Activated T-helper 1 cell treated with anti-CD3 and anti-CD28 coated beads, Interleukin-2, amount 50 U/mL, for 16 hours (primary cell): ENCODE measurements around the gene TRERF1.
"Not testable (repeated sequence)": the region's sequence is repeated elsewhere in the genome, so short reads cannot be mapped to it uniquely, and the experiment has no call there.

Source experiments
- DNase-seq, 2 donors: peaks; one replicate each; pipeline ENCODE4 v3.0.0-alpha.2; 2020; ENCODE audit warnings: low read depth in 1 of 2, low spot score in 1 of 2

The TRERF1 gene

DNA sequence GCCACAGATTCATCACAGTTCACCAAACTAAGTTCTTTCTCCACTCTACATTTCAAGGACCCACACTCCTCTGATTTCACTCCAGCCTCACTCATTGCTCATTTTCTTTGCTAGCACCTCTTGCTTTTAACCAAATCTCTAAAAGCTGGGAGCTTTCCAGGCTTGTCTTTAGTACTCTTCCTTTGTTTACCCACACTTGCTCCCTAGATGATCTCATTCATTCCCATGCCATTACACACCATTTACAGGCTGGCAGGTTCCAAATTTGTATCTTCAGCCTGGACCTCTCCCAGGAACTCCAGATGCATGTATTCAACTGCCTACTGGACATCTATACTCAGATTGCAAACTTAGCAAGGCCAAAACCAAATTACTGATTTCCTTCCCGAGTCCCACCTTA, 251.7 kb downstream of the TRERF1 start:
- no peak for DNase-seq

DNA sequence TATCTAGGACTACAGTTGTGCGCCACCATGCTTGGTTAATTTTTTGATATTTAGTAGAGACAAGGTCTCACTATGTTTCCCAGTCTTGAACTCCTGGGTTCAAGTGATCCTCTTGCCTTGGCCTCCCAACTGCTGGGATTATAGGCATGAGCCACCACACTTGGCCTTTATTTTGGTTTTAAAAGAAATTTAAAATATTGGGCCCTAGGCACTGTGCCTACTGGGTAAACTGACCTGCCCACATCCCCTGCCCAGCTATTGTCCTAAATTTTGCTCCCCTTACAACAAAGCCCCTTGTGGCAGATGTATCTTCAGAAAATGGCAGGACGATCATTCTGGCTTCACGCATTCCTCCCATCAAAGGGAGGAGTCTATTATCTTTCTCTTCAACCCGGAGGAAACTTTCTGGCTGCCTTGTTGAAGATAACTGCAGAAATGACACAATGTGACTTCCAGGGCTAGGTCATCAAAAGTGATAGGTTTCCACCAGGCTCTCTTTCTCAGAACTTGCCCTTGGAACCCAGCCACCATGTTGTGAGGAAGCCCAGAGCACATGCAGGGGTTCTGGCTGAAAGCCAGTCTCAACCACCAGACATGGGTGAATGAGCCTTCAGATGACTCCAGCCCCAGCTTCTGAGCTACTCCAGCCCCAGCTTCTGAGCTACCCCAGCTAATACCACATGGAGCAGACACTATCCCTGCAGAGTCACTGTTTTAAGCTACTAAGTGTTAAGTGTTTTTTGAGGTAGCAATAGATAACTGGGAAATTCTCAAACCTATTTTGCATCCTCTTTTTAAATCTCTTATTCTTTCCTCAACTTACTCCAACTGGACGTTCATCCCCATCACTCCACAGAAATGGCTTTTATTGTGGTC, 252.4 kb downstream of the TRERF1 start:
- DNase-seq: no peak

DNA sequence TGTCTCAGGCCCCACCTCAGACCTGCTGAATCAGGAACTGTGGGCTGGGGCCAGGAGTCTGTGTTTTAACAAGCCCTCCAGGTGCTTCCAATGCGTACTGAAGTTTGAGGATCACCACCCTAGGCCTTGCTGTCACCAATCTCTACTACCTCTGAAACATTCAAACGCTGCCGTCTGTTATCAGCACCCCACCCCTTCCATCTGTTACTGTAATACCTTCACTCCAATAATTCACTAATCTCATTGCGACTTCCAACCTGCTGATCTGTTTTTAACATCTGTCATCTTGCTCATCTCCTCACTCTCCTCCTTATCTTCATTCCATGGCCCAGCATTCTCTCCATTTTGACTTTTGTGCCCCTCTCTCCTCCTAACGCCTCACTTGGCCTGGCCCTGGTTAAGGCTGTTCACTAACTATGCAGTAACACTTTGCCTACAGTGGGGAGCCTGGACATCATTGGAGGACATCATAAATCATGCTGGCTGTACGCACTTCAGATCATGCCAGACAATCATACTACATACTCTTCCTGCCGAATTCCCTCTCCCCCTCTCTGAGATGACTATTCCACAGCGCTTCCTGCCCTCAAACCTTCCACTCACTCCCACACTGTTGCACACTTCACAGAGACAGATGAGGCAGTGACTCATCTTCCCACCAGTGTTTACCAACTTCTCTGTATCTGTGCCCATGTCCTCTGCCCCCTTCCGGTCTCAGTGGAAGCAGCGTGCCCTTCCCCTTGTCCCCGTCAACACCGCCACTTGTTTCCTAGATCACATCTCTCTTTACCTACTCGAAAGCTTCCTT, 254.0 kb downstream of the TRERF1 start:
- DNase-seq: no peak

DNA sequence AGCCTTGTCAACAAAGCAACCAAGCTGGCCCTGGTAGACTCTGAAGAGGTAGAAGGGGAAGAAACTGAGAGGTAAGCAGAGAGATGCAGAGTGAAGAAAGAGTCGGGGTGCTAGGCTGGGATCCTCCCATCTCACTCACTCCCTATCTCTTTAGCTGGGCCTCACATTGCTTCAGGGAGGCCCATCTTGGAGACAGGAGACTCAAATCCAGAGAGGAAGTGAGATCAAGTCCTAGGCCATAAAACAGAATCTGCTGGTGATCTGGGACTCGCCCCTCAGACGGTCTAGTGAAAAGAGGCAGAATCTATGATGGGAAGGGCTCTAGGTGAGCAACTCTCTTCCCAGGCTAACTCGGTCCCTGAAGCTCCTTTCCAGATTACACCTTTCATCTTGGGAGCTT, 256.3 kb downstream of the TRERF1 start:
- DNase-seq: no peak

DNA sequence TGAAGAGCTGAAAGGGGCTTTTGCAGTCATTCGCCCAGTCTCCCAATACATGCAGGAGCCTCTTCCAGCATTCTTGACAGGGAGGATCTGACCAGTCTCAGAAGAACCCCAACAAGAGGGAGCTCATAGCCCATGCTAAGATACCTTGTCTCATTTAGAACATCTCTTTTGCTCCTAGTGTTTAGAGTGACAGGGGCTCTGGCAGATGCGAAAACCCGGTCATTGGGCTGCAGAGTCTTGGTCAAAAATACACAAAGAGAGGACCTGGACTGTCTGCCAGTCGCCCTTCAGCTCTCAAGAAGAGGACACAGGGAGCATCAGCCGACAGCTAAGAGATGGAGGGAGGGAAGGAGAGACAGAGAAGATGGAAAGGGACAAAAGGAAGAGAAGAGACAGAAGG, 257.7 kb downstream of the TRERF1 start:
- DNase-seq: no peak

DNA sequence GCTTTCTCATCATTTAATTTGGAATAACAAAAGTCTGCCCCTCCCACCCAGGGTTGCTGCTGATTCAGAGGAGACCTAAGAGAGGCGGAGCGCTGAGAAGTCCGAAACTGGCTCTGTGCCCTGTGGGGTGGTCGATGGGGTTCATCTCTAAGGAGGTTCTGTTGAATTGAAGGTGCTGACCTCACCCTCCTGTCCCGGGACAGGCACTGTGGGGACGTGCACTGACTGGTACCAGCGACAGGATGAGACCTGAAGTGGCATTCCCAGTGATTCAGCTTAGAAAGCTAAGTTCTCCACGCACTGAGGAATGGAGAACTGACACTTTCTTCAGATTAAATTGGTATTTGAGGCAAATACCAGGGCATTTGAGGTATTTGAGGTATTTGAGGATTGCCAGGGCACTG, 258.2 kb downstream of the TRERF1 start:
- DNase-seq: no peak

DNA sequence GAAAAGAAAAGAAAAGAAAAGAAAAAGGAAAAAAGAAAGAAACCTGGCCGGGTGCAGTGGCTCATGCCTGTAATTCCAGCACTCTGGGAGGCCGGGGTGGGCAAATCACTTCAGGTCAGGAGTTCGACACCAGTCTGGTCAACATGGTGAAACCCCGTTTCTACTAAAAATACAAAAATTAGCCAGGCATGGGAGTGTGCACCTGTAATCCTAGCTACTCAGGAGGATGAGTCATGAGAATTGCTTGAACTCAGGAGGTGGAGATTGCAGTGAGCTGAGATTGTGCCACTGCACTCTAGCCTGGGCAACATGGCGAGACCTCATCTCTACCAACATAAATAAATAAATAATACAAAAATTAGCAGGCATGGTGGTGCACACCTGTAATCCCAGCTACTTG, 259.3 kb downstream of the TRERF1 start:
- DNase-seq: not testable (repeated sequence)

DNA sequence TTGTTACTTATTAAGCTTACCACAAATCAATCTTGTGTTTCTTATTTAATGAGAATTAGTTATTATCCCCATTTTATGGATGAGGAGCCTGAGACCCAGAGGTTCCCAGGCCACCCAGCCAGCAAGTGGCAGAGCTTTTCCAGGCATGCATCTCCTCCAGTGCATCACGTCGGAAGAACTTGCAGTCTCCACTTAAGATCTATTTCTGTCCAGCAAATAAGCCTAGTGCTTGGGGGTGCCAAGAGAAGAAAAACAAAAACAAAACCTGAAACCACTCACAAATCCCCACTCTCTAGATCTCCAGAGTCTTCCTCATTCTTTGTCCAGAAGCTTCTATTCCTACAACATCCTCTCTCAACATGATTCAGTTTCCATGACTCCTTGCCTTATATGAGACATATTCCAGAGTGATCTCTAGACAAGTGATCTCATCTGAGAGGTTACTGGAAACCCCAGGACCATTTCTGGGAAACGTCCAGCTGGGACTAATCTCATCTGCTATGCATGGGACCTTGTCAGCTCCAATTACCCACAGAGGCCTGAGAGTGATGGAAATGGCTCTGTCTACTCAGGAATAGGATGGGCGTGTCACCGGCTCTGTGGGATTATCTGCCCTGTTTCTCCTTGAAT, 261.1 kb downstream of the TRERF1 start:
- no peak for DNase-seq

DNA sequence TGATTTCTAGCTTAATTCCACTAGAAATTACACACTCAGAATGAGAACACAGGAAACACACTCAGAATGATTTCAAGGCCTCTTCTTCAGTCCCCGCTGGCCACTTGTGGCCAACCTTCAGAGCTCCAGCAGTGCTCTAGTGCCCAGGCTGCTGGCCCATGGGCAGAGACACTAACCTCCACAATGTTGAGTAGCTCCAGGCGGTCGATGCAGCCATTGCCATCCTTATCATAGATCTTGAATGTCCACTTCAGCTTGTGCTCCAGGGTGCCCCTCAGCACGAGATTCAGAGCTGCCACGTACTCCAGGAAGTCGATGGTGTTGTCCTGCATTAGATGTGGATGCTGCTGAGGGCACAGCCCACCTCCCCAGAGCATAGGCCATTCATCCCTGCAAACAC, 263.3 kb downstream of the TRERF1 start:
- DNase-seq: no peak

DNA sequence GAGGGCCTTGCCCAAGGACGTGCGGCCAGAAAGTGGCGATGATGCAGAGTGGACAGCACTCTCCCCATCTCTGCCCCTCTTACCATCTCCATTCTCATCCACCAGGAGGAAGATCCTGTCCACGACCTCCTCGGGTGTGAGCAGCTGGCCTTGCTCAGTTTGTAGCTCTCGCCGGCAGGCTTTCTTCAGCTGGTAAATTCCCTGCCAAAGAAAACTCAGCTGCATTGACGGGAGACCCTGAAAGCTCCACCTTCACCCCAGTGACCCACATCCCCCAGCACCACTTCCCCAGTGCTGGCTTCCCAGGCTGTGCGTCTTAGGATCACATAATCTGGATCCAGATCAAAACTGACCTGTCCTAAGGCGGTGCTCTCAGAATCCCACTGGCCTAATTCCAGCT, 266.1 kb downstream of the TRERF1 start:
- DNase-seq: no peak

DNA sequence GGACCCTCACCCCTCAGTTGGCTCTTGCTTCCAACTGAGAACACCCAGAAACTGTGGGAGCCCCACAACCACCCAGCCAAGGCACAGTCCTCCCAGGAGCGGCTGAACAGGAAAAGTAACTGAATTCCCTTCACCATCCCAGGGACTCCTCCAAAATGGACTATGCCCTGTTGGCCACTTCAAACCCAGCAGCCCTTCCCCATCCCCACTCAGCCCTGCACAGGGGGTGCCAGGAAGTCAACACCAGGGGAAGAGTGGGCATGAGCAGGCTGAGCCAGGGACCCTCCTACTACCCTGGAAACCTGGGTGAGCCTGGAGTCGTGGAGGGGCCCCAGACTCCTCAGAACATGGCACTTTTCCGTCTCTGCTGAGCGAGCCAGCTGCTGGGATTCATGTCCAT, 267.3 kb downstream of the TRERF1 start:
- no peak for DNase-seq

DNA sequence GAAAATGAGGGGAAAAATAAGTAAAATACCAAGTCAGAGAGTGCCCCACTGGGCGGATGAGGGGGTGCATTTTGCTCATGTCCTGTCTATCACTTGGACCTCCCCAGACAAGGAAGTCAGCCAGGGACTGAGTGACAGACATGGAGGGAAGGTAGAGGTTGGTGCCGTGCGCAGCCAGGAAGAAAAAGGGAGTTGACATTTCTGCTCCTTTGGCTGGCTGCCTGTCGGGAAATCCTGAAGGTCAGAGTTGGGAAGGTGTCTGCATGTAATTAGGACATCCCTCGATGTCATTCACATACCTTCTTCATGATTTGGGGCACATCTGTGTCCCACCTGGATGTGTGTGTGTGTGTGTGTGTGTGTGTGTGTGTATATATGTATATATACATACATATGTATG, 269.6 kb downstream of the TRERF1 start:
- no peak for DNase-seq

DNA sequence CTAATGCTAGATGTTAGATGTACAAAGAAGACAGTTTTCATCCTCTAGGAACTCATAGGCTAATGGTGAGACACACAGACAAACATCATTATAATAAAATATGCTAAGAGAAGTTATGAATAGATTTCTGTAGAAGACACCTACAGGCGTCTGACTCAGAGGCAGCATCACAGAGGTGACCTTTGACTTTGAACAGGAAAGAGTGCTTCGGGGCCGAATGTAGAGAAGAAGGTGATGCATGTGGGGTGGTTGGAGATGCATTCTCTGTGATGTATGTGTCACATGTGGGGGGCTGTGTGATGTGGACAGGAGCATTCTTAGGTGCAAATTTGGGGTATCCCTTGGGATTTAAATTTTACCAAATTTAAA, 271.8 kb downstream of the TRERF1 start:
- no peak for DNase-seq

DNA sequence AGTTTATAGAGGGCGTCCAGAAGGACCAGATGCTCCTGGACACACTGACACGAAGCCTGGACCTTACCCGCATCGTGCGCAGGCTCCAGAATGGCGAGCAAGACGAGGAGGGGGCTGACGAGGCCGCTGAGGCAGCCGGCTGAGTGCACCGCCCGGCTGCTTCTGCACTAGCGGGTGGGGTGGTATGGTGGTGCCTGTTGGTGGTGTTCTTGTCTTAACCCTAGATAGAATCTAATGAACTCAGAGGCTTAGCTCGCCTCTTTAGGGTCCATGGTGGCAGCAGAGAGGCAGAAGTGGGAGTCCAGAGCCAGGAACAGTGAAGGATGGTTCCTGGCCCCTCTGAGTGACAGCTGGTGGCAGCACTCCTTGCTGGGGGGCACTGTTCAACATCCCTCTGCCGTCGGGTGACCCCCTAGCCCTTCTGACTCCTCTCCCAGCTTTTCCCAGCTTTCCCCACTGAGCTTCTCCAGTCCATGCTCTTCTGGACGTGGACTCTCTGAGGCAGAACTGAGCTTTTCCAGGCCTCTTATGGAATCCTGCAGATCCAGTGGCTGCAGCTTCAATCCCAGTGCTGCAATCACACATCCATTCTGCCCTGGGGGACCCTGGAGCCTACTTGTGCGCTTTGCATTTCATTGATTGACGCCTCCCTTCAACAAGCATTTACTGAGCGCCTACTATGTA, 272.3 kb downstream of the TRERF1 start:
- no peak for DNase-seq

DNA sequence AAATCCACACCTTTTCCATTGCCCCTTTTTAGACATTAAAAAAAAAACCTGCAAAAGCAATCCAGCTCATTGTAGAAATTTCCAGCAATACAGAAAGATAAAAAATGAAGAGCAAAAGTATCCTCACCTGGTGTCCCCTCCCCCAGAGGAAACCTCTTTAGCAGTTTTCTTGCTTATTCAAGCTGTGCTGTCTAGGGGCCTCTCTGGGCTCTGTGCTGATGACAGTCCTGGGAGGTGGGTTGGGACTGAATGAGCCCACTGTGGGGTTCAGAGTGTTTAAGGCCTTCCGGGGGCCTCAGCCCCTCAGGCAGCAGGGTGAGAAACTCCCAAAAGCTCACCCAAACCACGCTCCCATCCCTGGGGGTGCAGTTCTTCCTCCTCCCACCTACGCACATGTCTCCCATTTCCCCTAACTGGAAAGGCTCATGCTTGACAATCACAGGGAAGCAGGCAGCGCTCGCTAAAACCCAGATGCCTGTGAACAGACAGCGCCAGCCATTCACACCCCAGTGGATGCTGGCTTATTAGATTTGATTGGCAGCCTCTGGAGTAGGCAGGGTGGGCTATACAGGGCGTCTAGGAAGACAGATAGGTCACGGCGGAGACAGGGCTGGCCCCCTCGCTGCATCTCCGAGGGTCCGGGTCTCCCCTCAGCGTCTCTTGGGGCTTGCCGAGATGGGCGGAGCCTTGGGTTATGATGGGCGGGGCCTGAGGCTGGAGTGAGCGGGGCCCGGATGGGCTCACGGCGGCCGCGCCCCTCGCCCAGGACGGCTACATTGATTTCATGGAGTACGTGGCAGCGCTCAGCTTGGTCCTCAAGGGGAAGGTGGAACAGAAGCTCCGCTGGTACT, 274.0 kb downstream of the TRERF1 start:
- no peak for DNase-seq

DNA sequence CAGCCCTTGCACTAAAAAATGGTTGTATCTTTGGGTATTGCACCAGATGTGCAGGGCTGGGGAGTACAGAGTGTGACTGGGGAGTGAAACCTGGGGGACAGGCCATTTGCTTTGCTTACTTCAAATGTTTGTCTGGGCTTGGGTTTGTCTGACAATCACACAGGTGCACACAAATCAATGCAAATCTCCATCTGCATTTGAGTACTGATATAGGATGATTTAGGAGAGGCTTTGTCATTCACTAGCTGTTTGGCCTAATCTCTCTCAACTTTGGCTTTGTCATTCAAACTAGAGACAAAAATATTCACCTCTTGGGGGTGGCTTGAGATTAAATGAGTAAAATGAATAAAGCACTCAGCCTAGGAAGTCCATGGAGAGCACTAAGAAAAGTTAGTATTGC, 274.7 kb downstream of the TRERF1 start:
- DNase-seq: no peak

DNA sequence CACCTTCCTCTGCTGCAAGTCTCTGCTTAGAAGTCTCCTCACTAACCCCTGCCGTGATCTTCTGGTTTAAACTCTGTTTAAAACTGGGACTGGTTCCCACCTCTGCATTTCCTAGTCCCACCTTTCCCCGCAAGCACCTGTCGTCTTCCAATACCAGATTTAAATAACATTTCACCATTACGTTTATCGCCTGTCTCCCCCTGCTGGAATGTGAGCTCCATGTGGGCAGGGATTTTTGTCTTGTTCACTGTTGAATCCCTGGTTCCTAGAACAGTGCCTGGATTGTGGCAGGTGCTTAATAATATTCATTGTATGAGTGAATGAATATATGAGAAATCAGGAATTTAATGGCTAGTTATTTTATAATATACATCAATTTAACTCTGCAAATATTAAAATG, 275.9 kb downstream of the TRERF1 start:
- DNase-seq: no peak
